Measurements from ENCODE around the gene CNTN3.

CNTN3 gene

GRCh38 chr3:74621581-74621980, 7.1 kb upstream of the CNTN3 start:
- Histone ChIP-seq H3K18ac (ENCODE audit: low read length) (no peak overlapping the region), H3K4me2 (ENCODE audit: low read length) (no peak overlapping the region), H3K4ac (ENCODE audit: low read depth, low read length) (no peak overlapping the region), H2BK5ac (ENCODE audit: low read length) (no peak overlapping the region), H3K23ac (ENCODE audit: low read length) (no peak overlapping the region), H3K36me3 (ENCODE audit: control insufficient read depth, insufficient read depth, low read length) (no peaks in the 10 kb centered on the region), H4K8ac (ENCODE audit: low read depth, low read length) (no peak overlapping the region), H4K5ac (ENCODE audit: low read length) (no peak overlapping the region), H3K9ac (ENCODE audit: low read length) (no peak overlapping the region), H2BK15ac (replicated peaks; ENCODE audit: low read depth) (no peak overlapping the region), H3K79me1 (ENCODE audit: low read length) (no peaks in the 10 kb centered on the region), H3K56ac (ENCODE audit: low read length) (no peak overlapping the region), H3K27ac (ENCODE audit: low read depth, low read length) (no peak overlapping the region), H3K79me2 (ENCODE audit: control insufficient read depth, insufficient read depth, low read length) (no peaks in the 10 kb centered on the region), H2BK120ac (ENCODE audit: low read depth, low read length) (no peak overlapping the region), H3K4me3 (ENCODE audit: low read length) (no peak overlapping the region), H2AK5ac (ENCODE audit: low read length) (no peak overlapping the region), H3K27me3 (ENCODE audit: insufficient read depth, low read length, poor library complexity) (no peaks in the 10 kb centered on the region), H3K4me1 (ENCODE audit: control insufficient read depth, low read depth, low read length) (no peaks in the 10 kb centered on the region)
- no peak for DNase-seq
- no CpG with 5 or more reads among the region's 1 CpG for WGBS (ENCODE audit: extremely low coverage, insufficient coverage, low lambda C conversion rate)

- no peak overlapping the region for H3K4ac ChIP-seq (ENCODE audit: low read depth, low read length)
- no peak overlapping the region for H4K8ac ChIP-seq (ENCODE audit: low read depth, low read length)
- H2BK15ac ChIP-seq (replicated peaks; ENCODE audit: low read depth): no peak overlapping the region
- H3K79me1 ChIP-seq (ENCODE audit: low read length): no peaks in the 10 kb centered on the region
- no peak overlapping the region for H2BK5ac ChIP-seq (ENCODE audit: low read length)
- no peaks in the 10 kb centered on the region for H3K79me2 ChIP-seq (ENCODE audit: control insufficient read depth, insufficient read depth, low read length)
- H3K4me2 ChIP-seq (ENCODE audit: low read length): no peak overlapping the region
- H2BK120ac ChIP-seq (ENCODE audit: low read depth, low read length): no peak overlapping the region
- H3K4me3 ChIP-seq (ENCODE audit: low read length): no peak overlapping the region
- H3K27me3 ChIP-seq (ENCODE audit: insufficient read depth, low read length, poor library complexity): peaks cover 17% of the 10 kb centered on the region
- whole genome bisulfite sequencing (ENCODE audit: extremely low coverage, insufficient coverage, low lambda C conversion rate): no CpG with 5 or more reads among the region's 3 CpGs
- no peak overlapping the region for H4K5ac ChIP-seq (ENCODE audit: low read length)
- no peaks in the 10 kb centered on the region for H3K36me3 ChIP-seq (ENCODE audit: control insufficient read depth, insufficient read depth, low read length)
- no peak overlapping the region for H2AK5ac ChIP-seq (ENCODE audit: low read length)
- H3K56ac ChIP-seq (ENCODE audit: low read length): no peak overlapping the region
- no peaks in the 10 kb centered on the region for H3K4me1 ChIP-seq (ENCODE audit: control insufficient read depth, low read depth, low read length)
- DNase-seq: no peak
- H3K18ac ChIP-seq (ENCODE audit: low read length): no peak overlapping the region
- H3K27ac ChIP-seq (ENCODE audit: low read depth, low read length): no peak overlapping the region
- H3K9ac ChIP-seq (ENCODE audit: low read length): no peak overlapping the region
- no peak overlapping the region for H3K23ac ChIP-seq (ENCODE audit: low read length)
Measured at GRCh38 chr3:74617776-74618175, 3.3 kb upstream of the CNTN3 start.

DNA sequence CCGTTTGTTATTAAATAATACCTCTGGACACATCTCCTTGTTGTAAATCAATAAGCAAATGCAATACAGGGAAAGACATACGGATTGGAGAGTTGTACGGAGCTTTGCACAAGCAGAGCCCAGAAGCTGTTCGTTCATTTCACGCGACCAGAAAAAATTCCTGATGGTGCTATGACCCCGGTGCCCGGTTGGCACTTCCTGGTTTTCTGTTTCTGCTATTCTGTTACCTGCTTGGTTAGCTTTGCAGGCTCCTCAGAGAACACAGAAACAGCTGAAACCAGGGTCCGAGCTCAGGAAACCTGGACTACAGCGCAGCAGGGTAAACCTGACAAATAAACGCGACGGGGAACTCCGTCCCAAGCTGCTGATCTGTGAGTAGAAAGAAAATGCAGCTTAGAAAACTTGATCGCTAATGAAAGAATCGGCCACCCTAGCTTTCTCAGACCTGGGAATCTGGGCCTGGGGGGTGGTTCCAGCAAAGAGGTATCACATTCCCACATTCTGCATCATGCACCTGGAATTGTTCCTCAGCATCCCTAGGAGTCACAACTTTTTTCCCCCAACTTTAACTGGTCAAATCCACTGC, 845 bp downstream of the CNTN3 start:
- H3K23ac ChIP-seq (ENCODE audit: low read length): no peak overlapping the region
- H3K9ac ChIP-seq (ENCODE audit: low read length): no peak overlapping the region
- no peaks in the 10 kb centered on the region for H3K79me2 ChIP-seq (ENCODE audit: control insufficient read depth, insufficient read depth, low read length)
- no peak overlapping the region for H3K4ac ChIP-seq (ENCODE audit: low read depth, low read length)
- no peak overlapping the region for H2AK5ac ChIP-seq (ENCODE audit: low read length)
- no peak overlapping the region for H2BK15ac ChIP-seq (replicated peaks; ENCODE audit: low read depth)
- H3K36me3 ChIP-seq (ENCODE audit: control insufficient read depth, insufficient read depth, low read length): no peaks in the 10 kb centered on the region
- H2BK5ac ChIP-seq (ENCODE audit: low read length): no peak overlapping the region
- no peak overlapping the region for H3K18ac ChIP-seq (ENCODE audit: low read length)
- no peak overlapping the region for H2BK120ac ChIP-seq (ENCODE audit: low read depth, low read length)
- no peak overlapping the region for H3K56ac ChIP-seq (ENCODE audit: low read length)
- no peaks in the 10 kb centered on the region for H3K4me1 ChIP-seq (ENCODE audit: control insufficient read depth, low read depth, low read length)
- DNase-seq: no peak
- no peak overlapping the region for H4K5ac ChIP-seq (ENCODE audit: low read length)
- H3K4me2 ChIP-seq (ENCODE audit: low read length): peak overlapping the region; percentile 18
- WGBS (ENCODE audit: extremely low coverage, insufficient coverage, low lambda C conversion rate): no CpG with 5 or more reads among the region's 16 CpGs
- no peak overlapping the region for H3K27ac ChIP-seq (ENCODE audit: low read depth, low read length)
- H4K8ac ChIP-seq (ENCODE audit: low read depth, low read length): no peak overlapping the region
- H3K4me3 ChIP-seq (ENCODE audit: low read length): no peak overlapping the region
- no peaks in the 10 kb centered on the region for H3K79me1 ChIP-seq (ENCODE audit: low read length)
- H3K27me3 ChIP-seq (ENCODE audit: insufficient read depth, low read length, poor library complexity): peaks cover 19% of the 10 kb centered on the region

- no peaks in the 10 kb centered on the region for H3K79me2 ChIP-seq (ENCODE audit: control insufficient read depth, insufficient read depth, low read length)
- H3K4me3 ChIP-seq (ENCODE audit: low read length): no peak overlapping the region
- no peak overlapping the region for H3K56ac ChIP-seq (ENCODE audit: low read length)
- H2BK15ac ChIP-seq (replicated peaks; ENCODE audit: low read depth): no peak overlapping the region
- H4K5ac ChIP-seq (ENCODE audit: low read length): no peak overlapping the region
- no peak overlapping the region for H2BK120ac ChIP-seq (ENCODE audit: low read depth, low read length)
- no peak overlapping the region for H3K18ac ChIP-seq (ENCODE audit: low read length)
- H3K36me3 ChIP-seq (ENCODE audit: control insufficient read depth, insufficient read depth, low read length): no peaks in the 10 kb centered on the region
- no peak overlapping the region for H3K4ac ChIP-seq (ENCODE audit: low read depth, low read length)
- no peak overlapping the region for H3K9ac ChIP-seq (ENCODE audit: low read length)
- no peak overlapping the region for H2AK5ac ChIP-seq (ENCODE audit: low read length)
- no peaks in the 10 kb centered on the region for H3K79me1 ChIP-seq (ENCODE audit: low read length)
- no peak overlapping the region for H2BK5ac ChIP-seq (ENCODE audit: low read length)
- H4K8ac ChIP-seq (ENCODE audit: low read depth, low read length): no peak overlapping the region
- no peak overlapping the region for H3K4me2 ChIP-seq (ENCODE audit: low read length)
- H3K4me1 ChIP-seq (ENCODE audit: control insufficient read depth, low read depth, low read length): no peaks in the 10 kb centered on the region
- WGBS (ENCODE audit: extremely low coverage, insufficient coverage, low lambda C conversion rate): no CpG with 5 or more reads among the region's 2 CpGs
- peaks cover 19% of the 10 kb centered on the region for H3K27me3 ChIP-seq (ENCODE audit: insufficient read depth, low read length, poor library complexity)
- DNase-seq: no peak
- no peak overlapping the region for H3K23ac ChIP-seq (ENCODE audit: low read length)
- H3K27ac ChIP-seq (ENCODE audit: low read depth, low read length): no peak overlapping the region
Measured at GRCh38 chr3:74613060-74613459, 1.4 kb downstream of the CNTN3 start.

GRCh38 chr3:74611206-74611605, 3.3 kb downstream of the CNTN3 start:
- Histone ChIP-seq H3K79me2 (ENCODE audit: control insufficient read depth, insufficient read depth, low read length) (no peaks in the 10 kb centered on the region), H2BK15ac (replicated peaks; ENCODE audit: low read depth) (no peak overlapping the region), H3K4ac (ENCODE audit: low read depth, low read length) (no peak overlapping the region), H2BK5ac (ENCODE audit: low read length) (no peak overlapping the region), H2BK120ac (ENCODE audit: low read depth, low read length) (no peak overlapping the region), H3K27ac (ENCODE audit: low read depth, low read length) (no peak overlapping the region), H4K5ac (ENCODE audit: low read length) (no peak overlapping the region), H3K56ac (ENCODE audit: low read length) (no peak overlapping the region), H3K27me3 (ENCODE audit: insufficient read depth, low read length, poor library complexity) (peaks cover 19% of the 10 kb centered on the region), H3K9ac (ENCODE audit: low read length) (no peak overlapping the region), H3K23ac (ENCODE audit: low read length) (no peak overlapping the region), H2AK5ac (ENCODE audit: low read length) (no peak overlapping the region), H3K79me1 (ENCODE audit: low read length) (no peaks in the 10 kb centered on the region), H3K4me2 (ENCODE audit: low read length) (no peak overlapping the region), H3K4me3 (ENCODE audit: low read length) (no peak overlapping the region), H3K36me3 (ENCODE audit: control insufficient read depth, insufficient read depth, low read length) (no peaks in the 10 kb centered on the region), H3K4me1 (ENCODE audit: control insufficient read depth, low read depth, low read length) (no peaks in the 10 kb centered on the region), H3K18ac (ENCODE audit: low read length) (no peak overlapping the region), H4K8ac (ENCODE audit: low read depth, low read length) (no peak overlapping the region)
- DNase-seq: no peak
- WGBS (ENCODE audit: extremely low coverage, insufficient coverage, low lambda C conversion rate): no CpG with 5 or more reads among the region's 1 CpG

- Histone ChIP-seq H3K4me1 (ENCODE audit: control insufficient read depth, low read depth, low read length) (no peaks in the 10 kb centered on the region), H4K5ac (ENCODE audit: low read length) (no peak overlapping the region), H3K9ac (ENCODE audit: low read length) (no peak overlapping the region), H3K23ac (ENCODE audit: low read length) (no peak overlapping the region), H3K4ac (ENCODE audit: low read depth, low read length) (no peak overlapping the region), H3K56ac (ENCODE audit: low read length) (no peak overlapping the region), H2BK5ac (ENCODE audit: low read length) (no peak overlapping the region), H3K4me3 (ENCODE audit: low read length) (no peak overlapping the region), H3K36me3 (ENCODE audit: control insufficient read depth, insufficient read depth, low read length) (no peaks in the 10 kb centered on the region), H3K4me2 (ENCODE audit: low read length) (no peak overlapping the region), H4K8ac (ENCODE audit: low read depth, low read length) (no peak overlapping the region), H3K79me1 (ENCODE audit: low read length) (no peaks in the 10 kb centered on the region), H3K18ac (ENCODE audit: low read length) (no peak overlapping the region), H2BK15ac (replicated peaks; ENCODE audit: low read depth) (no peak overlapping the region), H3K27me3 (ENCODE audit: insufficient read depth, low read length, poor library complexity) (peaks cover 2% of the 10 kb centered on the region), H2BK120ac (ENCODE audit: low read depth, low read length) (no peak overlapping the region), H3K79me2 (ENCODE audit: control insufficient read depth, insufficient read depth, low read length) (no peaks in the 10 kb centered on the region), H2AK5ac (ENCODE audit: low read length) (no peak overlapping the region), H3K27ac (ENCODE audit: low read depth, low read length) (no peak overlapping the region)
- no CpG with 5 or more reads among the region's 2 CpGs for WGBS (ENCODE audit: extremely low coverage, insufficient coverage, low lambda C conversion rate)
- no peak for DNase-seq
Measured at GRCh38 chr3:74607803-74608202, 6.7 kb downstream of the CNTN3 start.

Data from mesendoderm (in vitro differentiated cells).